ENCODE data around the gene USP4. TPM values are rescaled to one million over a fixed set of nuclear protein-coding genes. Genes with fewer than 3 reads are reported as not detected.

The USP4 gene
- total and polyA plus RNA-seq, 2 donors (not counting 1 experiment from before 2014, with no cell fraction given), result 60.3 to 116 TPM

DNA sequence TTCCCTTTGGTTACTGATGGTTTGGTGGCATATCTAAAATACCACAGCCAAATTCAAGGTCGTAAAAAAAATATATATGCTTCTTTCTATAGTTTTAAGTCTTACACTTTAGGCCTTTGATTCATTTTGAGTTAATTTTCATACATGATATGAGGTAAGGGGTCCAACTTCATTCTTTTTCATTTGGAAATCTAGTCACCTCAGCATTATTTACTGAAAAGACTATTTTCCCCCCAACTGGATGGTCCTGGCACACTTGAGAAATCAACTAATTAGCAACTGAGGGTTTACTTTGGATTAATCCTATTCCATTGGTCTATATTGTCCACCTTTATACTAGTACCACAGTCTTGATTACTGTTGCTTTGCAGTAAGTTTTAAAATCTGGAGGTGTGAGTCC lies 45.8 kb upstream of the USP4 start:
- DNase-seq, result no peak
- Histone ChIP-seq H3K4me1 (ENCODE audit: control insufficient read depth in 2 of 2, insufficient read depth in 2 of 2, low read length in 2 of 2) (peaks cover 33 to 40% of the 10 kb centered on the region in 2 donors), H3K27ac (ENCODE audit: low read length in 2 of 2) (peak overlapping the region in 1 of 2 donors; percentile 28), H3K36me3 (replicated peaks in 1 of 2; ENCODE audit: control extremely low read depth in 1 of 2, control insufficient read depth in 1 of 2, extremely low read depth in 1 of 2, insufficient read depth in 2 of 2, low read length in 1 of 2) (peaks cover 4 to 12% of the 10 kb centered on the region in 2 experiments), H3K27me3 (replicated peaks in 1 of 4; ENCODE audit: control extremely low read depth in 1 of 4, control insufficient read depth in 3 of 4, insufficient read depth in 4 of 4, low read length in 3 of 4) (no peaks in the 10 kb centered on the region), H3K79me2 (ENCODE audit: control insufficient read depth, insufficient read depth, low read length) (peaks cover 98% of the 10 kb centered on the region), H3K9ac (ENCODE audit: low read length) (no peak overlapping the region), H2AFZ (ENCODE audit: insufficient read depth, low read depth, low read length, poor library complexity, severe bottlenecking) (no peak overlapping the region), H3K4me2 (replicated peaks; ENCODE audit: low read depth, low read length, poor library complexity, severe bottlenecking) (peak overlapping the region; percentile 33), H4K20me1 (ENCODE audit: control insufficient read depth, insufficient read depth, low read length, poor library complexity, severe bottlenecking) (peaks cover 97% of the 10 kb centered on the region), H3K4me3 (ENCODE audit: control extremely low read depth in 1 of 5, extremely low read depth in 1 of 5, insufficient read depth in 1 of 5, low read depth in 2 of 5, low read length in 4 of 5) (no peak overlapping the region), H3K9me3 (ENCODE audit: control extremely low read depth in 1 of 3, control insufficient read depth in 2 of 3, insufficient read depth in 1 of 3, low read length in 2 of 3) (no peaks in the 10 kb centered on the region)
- CTCF ChIA-PET, result interaction anchor here (0.7 to 1.1 kb wide), 2 partner anchors 16 to 24 kb away, joined by 3 read pairs; no protein-coding TSS in a partner anchor
- no peaks in the 10 kb centered on the region for H3K27me3 Mint-ChIP-seq
- no peak overlapping the region for H3K27ac Mint-ChIP-seq
- no peak for ATAC-seq (ENCODE audit: low read depth)
- intact Hi-C loops (cut with micrococcal nuclease), result no loop called here
- TF ChIP-seq, protein P1, sequence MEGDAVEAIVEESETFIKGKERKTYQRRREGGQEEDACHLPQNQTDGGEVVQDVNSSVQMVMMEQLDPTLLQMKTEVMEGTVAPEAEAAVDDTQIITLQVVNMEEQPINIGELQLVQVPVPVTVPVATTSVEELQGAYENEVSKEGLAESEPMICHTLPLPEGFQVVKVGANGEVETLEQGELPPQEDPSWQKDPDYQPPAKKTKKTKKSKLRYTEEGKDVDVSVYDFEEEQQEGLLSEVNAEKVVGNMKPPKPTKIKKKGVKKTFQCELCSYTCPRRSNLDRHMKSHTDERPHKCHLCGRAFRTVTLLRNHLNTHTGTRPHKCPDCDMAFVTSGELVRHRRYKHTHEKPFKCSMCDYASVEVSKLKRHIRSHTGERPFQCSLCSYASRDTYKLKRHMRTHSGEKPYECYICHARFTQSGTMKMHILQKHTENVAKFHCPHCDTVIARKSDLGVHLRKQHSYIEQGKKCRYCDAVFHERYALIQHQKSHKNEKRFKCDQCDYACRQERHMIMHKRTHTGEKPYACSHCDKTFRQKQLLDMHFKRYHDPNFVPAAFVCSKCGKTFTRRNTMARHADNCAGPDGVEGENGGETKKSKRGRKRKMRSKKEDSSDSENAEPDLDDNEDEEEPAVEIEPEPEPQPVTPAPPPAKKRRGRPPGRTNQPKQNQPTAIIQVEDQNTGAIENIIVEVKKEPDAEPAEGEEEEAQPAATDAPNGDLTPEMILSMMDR (IDR thresholded peaks at IDR 0.05), result no peak
- TF ChIP-seq EZH2 (IDR thresholded peaks at IDR 0.05; ENCODE audit: borderline replicate concordance, insufficient read depth, low read depth, low read length, poor library complexity, severe bottlenecking), result no peak
- POLR2A ChIA-PET, result no interaction called here
- WGBS (ENCODE audit: insufficient coverage), result no CpG with 5 or more reads among the region's 1 CpG
- no peaks in the 10 kb centered on the region for H3K9me3 Mint-ChIP-seq (ENCODE audit: insufficient read depth)
- peak overlapping the region; percentile 29 for H3K4me3 Mint-ChIP-seq
- H3K4me1 Mint-ChIP-seq, result peaks cover 49% of the 10 kb centered on the region

DNA sequence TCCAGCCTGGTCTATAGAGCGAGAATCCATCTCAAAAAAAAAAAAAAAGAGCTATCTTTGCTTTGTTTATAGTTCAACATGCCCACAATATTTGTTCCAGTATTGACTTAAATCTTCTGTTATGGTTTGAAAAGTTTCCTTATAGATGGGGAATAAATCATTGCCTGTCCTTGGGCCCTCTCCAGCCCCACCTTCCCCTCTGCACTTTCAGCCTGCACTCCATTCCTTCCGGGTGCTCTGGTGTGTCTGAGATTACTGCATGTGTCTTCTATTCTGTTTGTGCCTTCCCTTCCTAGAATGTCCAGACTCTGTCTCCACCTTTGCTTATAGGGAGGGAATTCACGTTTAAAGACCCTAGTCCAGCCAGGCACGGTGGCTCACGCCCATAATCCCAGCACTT lies 43.5 kb upstream of the USP4 start:
- Mint-ChIP-seq H3K4me1 (peaks cover 52% of the 10 kb centered on the region), H3K27me3 (no peaks in the 10 kb centered on the region)
- CTCF ChIA-PET, result no interaction called here

More for the DNA sequence above, 43.5 kb upstream of the USP4 start:
- Histone ChIP-seq H2AFZ (ENCODE audit: insufficient read depth, low read depth, low read length, poor library complexity, severe bottlenecking) (no peak overlapping the region), H3K27ac (ENCODE audit: low read length in 2 of 2) (no peak overlapping the region), H3K27me3 (replicated peaks in 1 of 4; ENCODE audit: control extremely low read depth in 1 of 4, control insufficient read depth in 3 of 4, insufficient read depth in 4 of 4, low read length in 3 of 4) (no peaks in the 10 kb centered on the region), H3K4me3 (ENCODE audit: control extremely low read depth in 1 of 5, extremely low read depth in 1 of 5, insufficient read depth in 1 of 5, low read depth in 2 of 5, low read length in 4 of 5) (no peak overlapping the region), H3K4me2 (replicated peaks; ENCODE audit: low read depth, low read length, poor library complexity, severe bottlenecking) (no peak overlapping the region), H4K20me1 (ENCODE audit: control insufficient read depth, insufficient read depth, low read length, poor library complexity, severe bottlenecking) (peaks cover 97% of the 10 kb centered on the region), H3K4me1 (ENCODE audit: control insufficient read depth in 2 of 2, insufficient read depth in 2 of 2, low read length in 2 of 2) (peaks cover 37% of the 10 kb centered on the region in 2 donors), H3K36me3 (replicated peaks in 1 of 2; ENCODE audit: control extremely low read depth in 1 of 2, control insufficient read depth in 1 of 2, extremely low read depth in 1 of 2, insufficient read depth in 2 of 2, low read length in 1 of 2) (peaks cover 2 to 7% of the 10 kb centered on the region in 2 experiments), H3K79me2 (ENCODE audit: control insufficient read depth, insufficient read depth, low read length) (peaks cover 97% of the 10 kb centered on the region), H3K9ac (ENCODE audit: low read length) (no peak overlapping the region), H3K9me3 (ENCODE audit: control extremely low read depth in 1 of 3, control insufficient read depth in 2 of 3, insufficient read depth in 1 of 3, low read length in 2 of 3) (peaks cover 0 to 3% (median 0%) of the 10 kb centered on the region in 3 donors)
- no peaks in the 10 kb centered on the region for H3K9me3 Mint-ChIP-seq (ENCODE audit: insufficient read depth)
- POLR2A ChIA-PET, result interaction anchor here (0.6 to 0.7 kb wide), 2 partner anchors 66 to 117 kb away, joined by 3 to 5 read pairs; no protein-coding TSS in a partner anchor
- no peak overlapping the region for H3K4me3 Mint-ChIP-seq
- no peak overlapping the region for H3K27ac Mint-ChIP-seq
- DNase-seq (no peak), ATAC-seq (ENCODE audit: low read depth) (no peak)
- WGBS (ENCODE audit: insufficient coverage), result 91% methylated on average over 3 of the region's 5 CpGs
- TF ChIP-seq EZH2 (IDR thresholded peaks at IDR 0.05; ENCODE audit: borderline replicate concordance, insufficient read depth, low read depth, low read length, poor library complexity, severe bottlenecking), result no peak
- TF ChIP-seq, protein P1 (IDR thresholded peaks at IDR 0.05), result no peak
- intact Hi-C loops (cut with micrococcal nuclease), result no loop called here
